Activated naive CD8-positive, alpha-beta T cell treated with anti-CD3 and anti-CD28 coated beads, Interleukin-2, amount 10 ng/mL, durations not matched to agents 7 days and 5 days (primary cell): ENCODE results near the gene POLK. TPM values are rescaled to one million over a fixed set of nuclear protein-coding genes. Genes with fewer than 3 reads are reported as not detected.
"Not testable (repeated sequence)": the region's sequence is repeated elsewhere in the genome, so short reads cannot be mapped to it uniquely, and the experiment has no call there.

Source experiments
- ATAC-seq: fragments of 150-1000 bp; cut with Tn5 transposase; one replicate; pipeline ENCODE4 v1.10.0; 2021; ENCODE audit warnings: low read depth, moderate library complexity
- POLR2A ChIA-PET: fragments of 350-600 bp; sonication (Branson Sonifier 250); formaldehyde crosslinking; loops from one replicate; lab custom pipeline; 2021; ENCODE audit warnings: antibody characterized with exemption; lab: Charles Lee
- DNase-seq: peaks from one replicate; pipeline ENCODE4 v3.0.0; 2021
- H3K27ac Mint-ChIP-seq: one replicate; pipeline ENCODE4 v1.8.0; 2022; ENCODE audit warnings: mild to moderate bottlenecking, mixed read lengths
- H3K27me3 Mint-ChIP-seq: one replicate; pipeline ENCODE4 v1.8.0; 2022; ENCODE audit warnings: mild to moderate bottlenecking, moderate library complexity, mixed read lengths
- H3K36me3 Mint-ChIP-seq: one replicate; pipeline ENCODE4 v1.8.0; 2021; ENCODE audit warnings: mild to moderate bottlenecking, mixed read lengths
- H3K4me1 Mint-ChIP-seq: one replicate; pipeline ENCODE4 v1.8.0; 2021; ENCODE audit warnings: mixed read lengths
- H3K4me3 Mint-ChIP-seq: one replicate; pipeline ENCODE4 v1.8.0; 2022; ENCODE audit warnings: mild to moderate bottlenecking, moderate library complexity, mixed read lengths
- H3K9me3 Mint-ChIP-seq: one replicate; pipeline ENCODE4 v1.8.0; 2021; ENCODE audit warnings: mixed read lengths
- total RNA-seq, 2 experiments: library from RNA; stranded (reverse); gene quantifications; one replicate each; pipeline ENCODE4 v1.2.3, GENCODE V29; 2021

The POLK gene
- total RNA-seq, 2 experiments from 2014 or later: 27.6 to 29.8 TPM

DNA sequence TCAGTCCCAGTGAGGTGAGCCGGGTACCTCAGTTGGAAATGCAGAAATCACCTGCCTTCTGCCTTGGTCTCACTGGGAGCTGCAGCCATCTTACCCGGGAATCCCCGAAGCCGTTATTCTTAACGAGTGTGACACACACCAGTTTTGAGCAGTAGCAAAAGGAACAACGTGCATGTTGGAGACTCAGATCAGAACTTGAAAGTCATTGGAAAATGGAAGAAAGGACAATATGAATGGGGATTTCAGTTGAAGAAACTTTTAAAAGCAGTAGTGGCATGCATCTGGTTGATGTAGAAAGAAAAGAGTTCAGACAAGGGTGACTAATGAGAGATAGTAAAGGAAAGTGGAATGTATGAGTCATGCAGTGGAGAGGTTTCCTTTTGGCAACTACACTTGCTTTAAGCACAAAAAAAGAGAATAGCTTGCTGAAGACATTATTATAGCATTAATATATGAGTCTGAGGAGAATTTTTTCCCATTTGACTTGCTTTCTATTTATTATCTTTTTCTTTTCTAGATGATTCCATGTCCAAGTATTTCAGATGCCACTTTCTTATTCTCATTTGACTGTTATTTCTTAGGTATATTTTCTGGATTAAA is 55.1 kb downstream of the POLK start:
- Mint-ChIP-seq H3K27ac (peak overlapping the region; percentile 8), H3K36me3 (peaks cover 55% of the 10 kb centered on the region), H3K4me3 (peak overlapping the region; percentile 19), H3K27me3 (no peaks in the 10 kb centered on the region), H3K4me1 (peaks cover 17% of the 10 kb centered on the region), H3K9me3 (peaks cover 17% of the 10 kb centered on the region)
- DNase-seq (no peak), ATAC-seq (peak; percentile 85)
- POLR2A ChIA-PET: interaction anchor here (0.6 kb wide), 1 partner anchor 137 kb away, joined by 4 read pairs; no protein-coding TSS in a partner anchor

DNA sequence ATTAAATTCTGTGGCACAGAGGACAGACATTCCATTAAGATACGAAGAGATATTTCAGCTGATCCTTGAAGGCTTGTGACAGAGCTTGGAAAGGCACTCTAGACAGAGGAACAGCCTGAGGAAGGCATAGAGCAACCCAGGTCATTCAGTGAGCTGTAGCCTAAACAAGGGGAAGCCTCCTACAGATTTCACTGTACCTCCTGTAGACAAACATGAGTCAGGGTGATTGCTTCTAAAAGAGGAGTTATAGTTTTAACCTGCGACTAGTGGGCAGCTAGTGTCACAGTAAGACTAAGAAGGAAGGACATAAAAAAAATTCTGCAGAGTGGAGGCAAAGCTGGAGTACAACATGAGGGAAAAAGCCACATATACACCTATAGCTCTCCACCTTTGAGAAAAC is 56.0 kb downstream of the POLK start:
- ATAC-seq (no peak), DNase-seq (no peak)
- H3K4me1 Mint-ChIP-seq: peaks cover 17% of the 10 kb centered on the region
- H3K36me3 Mint-ChIP-seq: peaks cover 46% of the 10 kb centered on the region
- no peaks in the 10 kb centered on the region for H3K27me3 Mint-ChIP-seq
- H3K27ac Mint-ChIP-seq: no peak overlapping the region
- peak overlapping the region; percentile 12 for H3K4me3 Mint-ChIP-seq
- POLR2A ChIA-PET: no interaction called here
- peaks cover 11% of the 10 kb centered on the region for H3K9me3 Mint-ChIP-seq

DNA sequence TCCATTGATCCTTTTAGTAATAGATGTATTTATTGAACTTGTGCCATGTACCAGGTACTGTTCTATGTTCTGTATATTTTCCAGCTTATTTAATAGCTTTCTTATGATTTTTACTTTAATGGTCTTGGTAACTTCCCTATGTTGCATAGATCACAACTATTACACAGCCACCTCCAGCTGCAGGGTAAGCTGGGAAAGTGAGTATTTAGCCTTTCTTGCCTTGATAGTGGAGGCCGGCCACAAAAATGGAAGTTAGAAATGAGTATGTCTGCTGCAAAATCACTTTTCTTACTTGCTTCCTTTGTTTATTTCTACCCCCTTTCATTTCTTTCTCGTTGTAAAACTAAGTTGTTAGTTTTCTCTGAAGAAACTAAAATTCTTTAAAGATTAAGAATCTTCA is 56.5 kb downstream of the POLK start:
- POLR2A ChIA-PET: no interaction called here
- H3K4me1 Mint-ChIP-seq: peaks cover 17% of the 10 kb centered on the region
- ATAC-seq: no peak
- no peak overlapping the region for H3K27ac Mint-ChIP-seq
- H3K4me3 Mint-ChIP-seq: no peak overlapping the region
- no peaks in the 10 kb centered on the region for H3K27me3 Mint-ChIP-seq
- H3K9me3 Mint-ChIP-seq: peaks cover 9% of the 10 kb centered on the region
- H3K36me3 Mint-ChIP-seq: peaks cover 45% of the 10 kb centered on the region
- DNase-seq: no peak

DNA sequence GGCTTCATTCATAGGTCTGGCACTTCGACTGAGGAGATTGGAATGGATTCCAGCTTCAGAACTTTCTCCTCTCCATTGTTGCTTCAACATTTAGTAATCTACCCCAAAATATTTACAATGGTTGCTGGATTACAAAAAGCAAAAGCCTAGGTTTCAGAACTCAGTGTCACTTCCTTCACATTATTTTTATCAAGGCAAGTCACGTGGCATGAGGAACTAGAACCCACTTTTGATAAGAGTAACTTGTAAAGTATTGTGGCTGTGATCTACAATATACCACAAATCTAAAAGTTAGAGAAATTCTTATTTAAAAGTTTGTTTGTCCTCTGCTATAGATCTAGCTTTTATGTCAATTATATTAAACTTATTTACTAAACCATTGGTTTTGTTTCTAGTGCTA is 59.9 kb downstream of the POLK start:
- POLR2A ChIA-PET: no interaction called here
- H3K9me3 Mint-ChIP-seq: no peaks in the 10 kb centered on the region
- no peaks in the 10 kb centered on the region for H3K27me3 Mint-ChIP-seq
- ATAC-seq (no peak), DNase-seq (no peak)
- peaks cover 15% of the 10 kb centered on the region for H3K4me1 Mint-ChIP-seq
- H3K27ac Mint-ChIP-seq: no peak overlapping the region
- peaks cover 21% of the 10 kb centered on the region for H3K36me3 Mint-ChIP-seq
- H3K4me3 Mint-ChIP-seq: no peak overlapping the region

DNA sequence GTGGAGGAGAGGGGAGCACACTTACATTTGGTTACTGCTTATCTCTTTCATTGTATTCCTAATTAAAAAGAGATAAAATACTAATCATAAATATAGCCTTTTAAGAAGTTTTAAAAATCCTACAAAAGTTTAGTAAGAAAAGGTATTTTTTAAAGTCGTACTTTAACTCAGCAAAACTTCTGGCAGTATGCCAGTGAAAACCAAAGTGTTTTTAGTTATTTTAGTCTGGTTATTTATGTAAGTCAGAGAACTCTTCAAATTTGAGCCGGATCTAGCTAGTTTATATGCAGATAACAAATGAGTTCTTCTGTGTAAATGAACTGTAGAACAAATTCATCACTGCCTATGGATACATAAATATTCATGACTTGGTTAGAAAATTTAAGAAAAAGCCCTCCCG is 63.1 kb downstream of the POLK start:
- Mint-ChIP-seq H3K27ac (no peak overlapping the region), H3K4me3 (no peak overlapping the region), H3K4me1 (peaks cover 4% of the 10 kb centered on the region), H3K9me3 (no peaks in the 10 kb centered on the region), H3K27me3 (no peaks in the 10 kb centered on the region), H3K36me3 (peaks cover 17% of the 10 kb centered on the region)
- POLR2A ChIA-PET: no interaction called here
- DNase-seq: no peak
- no peak for ATAC-seq

DNA sequence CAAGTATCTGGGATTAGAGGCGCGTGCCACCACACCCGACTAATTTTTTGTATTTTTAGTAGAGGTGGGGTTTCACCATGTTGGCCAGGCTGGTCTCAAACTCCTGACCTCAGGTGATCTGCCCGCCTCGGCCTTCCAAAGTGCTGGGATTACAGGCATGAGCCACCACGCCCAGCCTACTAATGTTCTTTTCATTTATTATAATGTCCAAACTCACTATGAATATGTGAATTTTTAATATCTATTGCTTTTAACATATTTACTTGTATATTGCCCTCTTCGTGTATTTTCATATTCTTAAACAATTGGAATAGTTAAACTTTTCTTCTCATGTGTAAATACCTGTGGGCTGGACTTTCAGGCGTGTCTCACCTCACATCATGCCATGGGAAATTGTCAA is 66.6 kb downstream of the POLK start:
- H3K4me3 Mint-ChIP-seq, DNase-seq, ATAC-seq, H3K27me3 Mint-ChIP-seq, POLR2A ChIA-PET, H3K27ac Mint-ChIP-seq, H3K4me1 Mint-ChIP-seq, H3K9me3 Mint-ChIP-seq: not testable (repeated sequence)
- H3K36me3 Mint-ChIP-seq: peaks cover 11% of the 10 kb centered on the region

DNA sequence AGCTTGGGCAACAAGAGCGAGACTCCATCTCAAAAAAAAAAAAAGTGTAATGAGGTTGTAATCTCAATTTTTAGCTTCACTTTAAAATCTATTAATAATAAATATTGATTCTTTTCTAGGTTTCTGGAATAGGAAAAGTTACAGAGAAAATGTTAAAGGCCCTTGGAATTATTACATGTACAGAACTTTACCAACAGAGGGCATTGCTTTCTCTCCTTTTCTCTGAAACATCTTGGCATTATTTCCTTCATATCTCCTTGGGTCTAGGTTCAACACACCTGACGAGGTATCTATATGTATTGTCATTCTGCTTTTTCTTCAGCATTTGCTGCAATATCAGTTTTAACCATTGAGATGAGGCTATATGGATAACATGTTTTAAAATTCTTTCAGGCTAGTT is 73.0 kb downstream of the POLK start:
- ATAC-seq (no peak), DNase-seq (no peak)
- H3K9me3 Mint-ChIP-seq: no peaks in the 10 kb centered on the region
- no peak overlapping the region for H3K27ac Mint-ChIP-seq
- H3K4me3 Mint-ChIP-seq: no peak overlapping the region
- peaks cover 2% of the 10 kb centered on the region for H3K4me1 Mint-ChIP-seq
- H3K27me3 Mint-ChIP-seq: no peaks in the 10 kb centered on the region
- POLR2A ChIA-PET: no interaction called here
- peaks cover 17% of the 10 kb centered on the region for H3K36me3 Mint-ChIP-seq

DNA sequence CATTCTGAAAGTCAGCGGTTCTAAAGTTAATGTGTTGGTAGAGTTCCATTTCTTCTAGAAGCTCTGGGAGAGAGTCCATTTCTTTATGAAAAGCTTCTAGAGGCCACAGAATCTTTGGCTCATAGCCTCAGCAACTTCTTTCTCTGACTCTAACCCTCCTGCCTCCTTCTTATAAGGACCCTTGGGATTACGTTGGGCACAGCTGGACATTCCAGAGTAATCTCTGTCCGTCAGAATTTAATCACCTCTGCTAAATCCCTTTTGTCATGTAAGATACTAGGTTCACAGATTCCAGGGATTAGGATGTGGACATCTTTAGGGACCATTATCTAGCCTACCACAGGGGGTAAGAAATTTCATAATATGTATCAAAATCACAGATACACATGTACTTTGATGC is 77.0 kb downstream of the POLK start:
- no peak overlapping the region for H3K27ac Mint-ChIP-seq
- no peak for ATAC-seq
- H3K4me1 Mint-ChIP-seq: no peaks in the 10 kb centered on the region
- no peak for DNase-seq
- H3K4me3 Mint-ChIP-seq: no peak overlapping the region
- H3K9me3 Mint-ChIP-seq: no peaks in the 10 kb centered on the region
- POLR2A ChIA-PET: no interaction called here
- H3K27me3 Mint-ChIP-seq: no peaks in the 10 kb centered on the region
- H3K36me3 Mint-ChIP-seq: peaks cover 23% of the 10 kb centered on the region

DNA sequence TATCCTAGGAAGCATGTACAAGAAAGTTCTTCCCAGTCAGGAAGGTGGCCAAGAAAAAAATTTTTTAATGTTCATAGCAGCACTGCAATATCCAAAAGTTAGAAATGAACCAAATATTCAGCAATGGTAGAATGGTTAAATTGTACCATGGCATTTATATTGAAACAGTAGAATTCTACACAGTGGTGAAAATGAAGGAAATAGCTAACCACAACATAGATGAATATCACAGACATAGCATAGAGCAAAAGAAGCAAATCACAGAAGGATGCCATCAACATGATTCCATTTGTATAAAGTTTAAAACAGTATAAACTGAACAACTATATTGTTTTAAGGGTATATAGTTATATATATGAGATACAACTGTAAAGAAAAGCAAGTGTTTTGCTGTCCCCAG is 88.8 kb downstream of the POLK start:
- no peaks in the 10 kb centered on the region for H3K9me3 Mint-ChIP-seq
- no peak for DNase-seq
- no peak overlapping the region for H3K4me3 Mint-ChIP-seq
- POLR2A ChIA-PET: no interaction called here
- H3K27ac Mint-ChIP-seq: no peak overlapping the region
- peak; percentile 63 for ATAC-seq
- H3K36me3 Mint-ChIP-seq: peaks cover 37% of the 10 kb centered on the region
- H3K4me1 Mint-ChIP-seq: peaks cover 20% of the 10 kb centered on the region
- no peaks in the 10 kb centered on the region for H3K27me3 Mint-ChIP-seq

DNA sequence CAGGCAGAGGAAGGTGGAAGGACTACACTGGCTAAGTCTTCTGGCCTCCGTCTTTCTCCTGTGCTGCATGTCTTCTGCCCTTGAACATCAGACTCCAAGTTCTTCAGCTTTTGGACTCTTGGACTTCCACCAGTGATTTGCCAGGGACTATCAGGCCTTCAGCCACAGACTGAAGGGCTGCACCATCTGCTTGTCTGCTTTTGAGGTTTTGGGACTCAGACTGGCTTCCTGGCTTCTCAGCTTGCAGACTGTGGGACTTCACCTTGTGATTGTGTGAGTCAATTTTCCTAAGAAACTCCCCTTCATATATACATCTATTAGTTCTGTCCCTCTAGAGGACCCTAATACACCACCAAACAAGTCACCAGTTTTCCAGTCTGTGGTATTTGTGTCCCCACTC is 89.9 kb downstream of the POLK start:
- Mint-ChIP-seq H3K27ac (no peak overlapping the region), H3K27me3 (no peaks in the 10 kb centered on the region), H3K4me1 (peaks cover 20% of the 10 kb centered on the region), H3K9me3 (no peaks in the 10 kb centered on the region), H3K36me3 (peaks cover 32% of the 10 kb centered on the region), H3K4me3 (no peak overlapping the region)
- POLR2A ChIA-PET: no interaction called here
- DNase-seq (no peak), ATAC-seq (no peak)

DNA sequence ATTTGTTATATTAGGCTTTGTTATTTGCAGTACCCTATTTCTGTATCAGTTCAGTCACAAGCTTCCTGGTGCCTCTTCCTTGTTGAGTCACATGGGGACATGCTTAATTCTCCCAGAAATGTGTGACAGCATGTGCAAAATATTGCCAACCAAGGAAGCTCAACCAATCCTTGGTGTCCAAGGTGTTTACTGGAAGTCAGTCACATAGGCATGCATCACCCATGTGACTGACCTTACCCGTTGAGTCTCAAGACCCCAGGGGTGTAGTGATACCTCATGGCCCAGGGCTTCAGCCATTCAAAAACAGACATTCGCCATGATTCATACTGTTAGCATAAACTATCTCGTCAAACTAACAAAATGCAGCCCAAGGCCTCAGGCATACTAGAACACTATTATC is 90.3 kb downstream of the POLK start:
- POLR2A ChIA-PET: no interaction called here
- ATAC-seq (no peak), DNase-seq (no peak)
- H3K36me3 Mint-ChIP-seq: peaks cover 32% of the 10 kb centered on the region
- no peaks in the 10 kb centered on the region for H3K9me3 Mint-ChIP-seq
- H3K4me3 Mint-ChIP-seq: no peak overlapping the region
- H3K4me1 Mint-ChIP-seq: peaks cover 23% of the 10 kb centered on the region
- H3K27me3 Mint-ChIP-seq: no peaks in the 10 kb centered on the region
- H3K27ac Mint-ChIP-seq: no peak overlapping the region

DNA sequence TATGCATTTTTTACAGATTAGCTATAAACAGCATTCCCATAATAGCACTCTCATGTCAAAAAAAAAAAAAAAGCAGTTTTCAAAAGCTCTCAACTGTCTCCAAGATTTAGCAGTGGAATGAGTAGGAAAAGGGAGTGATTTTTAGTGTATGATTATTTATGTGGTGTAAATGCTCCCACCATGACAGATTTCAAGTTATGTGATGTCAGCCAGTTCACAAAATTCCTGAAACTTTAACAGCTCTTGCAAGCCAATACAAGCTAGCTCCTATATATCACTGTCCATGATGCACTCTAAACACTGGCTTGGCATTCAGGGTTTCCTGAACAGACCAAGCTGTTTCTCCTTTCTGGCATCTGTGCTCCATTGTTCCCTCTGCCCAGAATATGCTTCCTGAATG is 91.7 kb downstream of the POLK start:
- peaks cover 25% of the 10 kb centered on the region for H3K4me1 Mint-ChIP-seq
- DNase-seq (no peak), ATAC-seq (no peak)
- POLR2A ChIA-PET: no interaction called here
- H3K4me3 Mint-ChIP-seq: no peak overlapping the region
- no peaks in the 10 kb centered on the region for H3K27me3 Mint-ChIP-seq
- H3K27ac Mint-ChIP-seq: no peak overlapping the region
- H3K9me3 Mint-ChIP-seq: no peaks in the 10 kb centered on the region
- H3K36me3 Mint-ChIP-seq: peaks cover 35% of the 10 kb centered on the region

DNA sequence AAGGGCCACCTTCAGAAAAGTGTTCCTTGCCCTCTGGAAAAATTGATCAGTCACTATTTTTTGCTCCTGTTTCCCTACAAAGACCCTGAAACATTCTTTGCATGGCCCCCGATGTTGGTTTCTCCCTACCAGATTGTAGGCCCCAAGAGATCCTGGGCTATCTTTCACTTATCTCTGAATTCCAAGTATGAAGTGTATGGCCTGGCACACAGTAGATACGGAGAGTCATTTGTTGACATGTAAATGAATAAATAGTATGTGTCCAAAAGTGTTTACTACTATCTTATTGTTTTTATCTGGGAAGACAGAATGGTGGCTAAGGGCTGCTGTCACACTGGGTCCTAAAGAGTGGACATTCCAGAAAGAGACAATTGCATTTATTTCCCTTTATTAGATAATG is 92.1 kb downstream of the POLK start:
- POLR2A ChIA-PET: no interaction called here
- H3K36me3 Mint-ChIP-seq: peaks cover 37% of the 10 kb centered on the region
- no peaks in the 10 kb centered on the region for H3K9me3 Mint-ChIP-seq
- H3K27ac Mint-ChIP-seq: no peak overlapping the region
- H3K4me1 Mint-ChIP-seq: peaks cover 25% of the 10 kb centered on the region
- ATAC-seq (no peak), DNase-seq (no peak)
- no peak overlapping the region for H3K4me3 Mint-ChIP-seq
- H3K27me3 Mint-ChIP-seq: peaks cover 2% of the 10 kb centered on the region

DNA sequence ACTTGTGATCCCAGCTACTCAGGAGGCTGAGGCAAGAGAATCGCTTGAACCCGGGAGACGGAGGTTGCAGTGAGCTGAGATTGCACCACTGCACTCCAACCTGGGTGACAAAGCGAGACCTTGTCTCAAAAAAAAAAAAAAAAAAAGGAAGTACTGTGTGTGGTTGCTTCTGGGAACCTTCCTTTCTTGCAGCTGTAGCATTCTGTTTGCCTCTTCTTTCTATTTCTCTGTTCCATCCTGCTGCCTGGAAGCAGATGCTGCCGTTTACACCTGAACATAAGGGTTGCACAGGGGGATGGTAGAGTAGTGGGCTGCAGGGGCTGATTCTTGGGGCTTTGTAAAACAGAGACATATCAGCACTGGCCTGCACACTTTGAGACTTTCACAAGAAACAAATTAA is 95.7 kb downstream of the POLK start:
- H3K4me3 Mint-ChIP-seq, POLR2A ChIA-PET, H3K4me1 Mint-ChIP-seq, DNase-seq, H3K27me3 Mint-ChIP-seq, H3K27ac Mint-ChIP-seq, ATAC-seq, H3K9me3 Mint-ChIP-seq: not testable (repeated sequence)
- H3K36me3 Mint-ChIP-seq: peaks cover 26% of the 10 kb centered on the region

DNA sequence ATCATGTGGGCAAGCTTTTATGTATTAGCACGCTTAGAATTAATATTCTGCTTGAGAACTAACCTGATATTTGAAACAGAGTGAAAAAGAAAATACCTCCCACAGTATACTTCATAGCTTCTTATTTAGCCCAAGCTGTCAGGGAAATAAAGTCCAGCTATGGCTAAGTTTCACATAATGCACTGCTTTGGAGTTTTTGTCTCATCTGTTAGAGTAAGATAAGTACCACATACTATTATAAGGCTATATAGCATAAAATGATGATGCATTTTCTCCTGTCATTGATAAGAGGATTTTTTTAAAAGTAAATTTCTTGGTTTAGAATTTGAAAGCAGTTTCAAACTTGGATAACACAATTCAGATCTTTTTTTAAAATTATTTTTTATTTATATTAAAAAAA is 97.2 kb downstream of the POLK start:
- no peak for ATAC-seq
- Mint-ChIP-seq H3K27me3 (peaks cover 9% of the 10 kb centered on the region), H3K36me3 (peaks cover 20% of the 10 kb centered on the region), H3K4me1 (peaks cover 9% of the 10 kb centered on the region), H3K27ac (no peak overlapping the region), H3K4me3 (no peak overlapping the region), H3K9me3 (no peaks in the 10 kb centered on the region)
- DNase-seq: no peak
- POLR2A ChIA-PET: no interaction called here
